Fibroblast of villous mesenchyme (primary cell): Measurements from ENCODE around the gene MTARC1. TPM values are rescaled to one million over a fixed set of nuclear protein-coding genes. Genes with fewer than 3 reads are reported as not detected.

ENCODE experiments used
- DNase-seq: peaks from one replicate; pipeline ENCODE4 v3.0.0-alpha.2; 2010; ENCODE audit warnings: low read depth
- H3K4me3 ChIP-seq: 2 replicates; pipeline ENCODE4 v1.5.1; 2011; ENCODE audit warnings: low read depth, mild to moderate bottlenecking, low read length
- total RNA-seq: library from RNA; depleted of rRNA; stranded (reverse); fragments of >200 nt; gene quantifications from 2 replicates; pipeline ENCODE4 v1.2.3, GENCODE V29; 2012
- TF ChIP-seq, protein P1 (sequence below): IDR thresholded peaks from 2 replicates; pipeline ENCODE4 v1.5.1; 2012; ENCODE audit warnings: low read depth, mild to moderate bottlenecking, low read length; ENCODE audit not compliant: insufficient read depth

The MTARC1 gene
- total RNA-seq, 1 donor: 1.7 TPM

DNA sequence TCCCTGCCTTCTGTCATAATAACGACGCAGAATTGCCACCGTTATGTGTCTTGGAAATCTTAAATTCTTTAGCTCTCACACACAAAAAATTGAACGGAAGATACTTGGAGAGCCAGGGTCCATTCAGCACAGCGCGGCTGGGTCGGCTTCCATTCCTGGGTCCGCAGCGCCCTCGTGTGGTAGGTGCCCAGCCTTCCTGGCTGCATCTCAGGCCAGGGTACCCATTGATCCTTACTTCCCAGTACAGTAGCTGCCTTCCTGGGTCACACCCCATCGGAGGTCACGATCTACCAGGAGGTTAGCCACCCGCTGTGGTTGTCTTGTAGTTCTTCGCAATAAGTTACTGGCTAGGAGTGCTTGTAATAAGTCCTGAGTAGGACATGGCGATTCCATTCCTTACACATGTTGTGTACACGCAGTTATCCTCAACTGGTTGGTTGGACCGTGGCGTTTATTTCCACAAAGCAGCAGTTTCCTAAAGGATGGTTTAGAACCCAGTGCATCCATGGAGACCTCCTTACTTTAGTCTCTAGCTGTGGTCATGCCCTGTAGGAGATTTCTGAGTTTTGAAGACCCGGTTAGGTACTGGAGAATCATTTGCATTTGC, 9.9 kb upstream of the MTARC1 start:
- DNase-seq: peak; percentile 68
- TF ChIP-seq, protein P1, sequence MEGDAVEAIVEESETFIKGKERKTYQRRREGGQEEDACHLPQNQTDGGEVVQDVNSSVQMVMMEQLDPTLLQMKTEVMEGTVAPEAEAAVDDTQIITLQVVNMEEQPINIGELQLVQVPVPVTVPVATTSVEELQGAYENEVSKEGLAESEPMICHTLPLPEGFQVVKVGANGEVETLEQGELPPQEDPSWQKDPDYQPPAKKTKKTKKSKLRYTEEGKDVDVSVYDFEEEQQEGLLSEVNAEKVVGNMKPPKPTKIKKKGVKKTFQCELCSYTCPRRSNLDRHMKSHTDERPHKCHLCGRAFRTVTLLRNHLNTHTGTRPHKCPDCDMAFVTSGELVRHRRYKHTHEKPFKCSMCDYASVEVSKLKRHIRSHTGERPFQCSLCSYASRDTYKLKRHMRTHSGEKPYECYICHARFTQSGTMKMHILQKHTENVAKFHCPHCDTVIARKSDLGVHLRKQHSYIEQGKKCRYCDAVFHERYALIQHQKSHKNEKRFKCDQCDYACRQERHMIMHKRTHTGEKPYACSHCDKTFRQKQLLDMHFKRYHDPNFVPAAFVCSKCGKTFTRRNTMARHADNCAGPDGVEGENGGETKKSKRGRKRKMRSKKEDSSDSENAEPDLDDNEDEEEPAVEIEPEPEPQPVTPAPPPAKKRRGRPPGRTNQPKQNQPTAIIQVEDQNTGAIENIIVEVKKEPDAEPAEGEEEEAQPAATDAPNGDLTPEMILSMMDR: peak; percentile 95
- H3K4me3 ChIP-seq: no peak overlapping the region

DNA sequence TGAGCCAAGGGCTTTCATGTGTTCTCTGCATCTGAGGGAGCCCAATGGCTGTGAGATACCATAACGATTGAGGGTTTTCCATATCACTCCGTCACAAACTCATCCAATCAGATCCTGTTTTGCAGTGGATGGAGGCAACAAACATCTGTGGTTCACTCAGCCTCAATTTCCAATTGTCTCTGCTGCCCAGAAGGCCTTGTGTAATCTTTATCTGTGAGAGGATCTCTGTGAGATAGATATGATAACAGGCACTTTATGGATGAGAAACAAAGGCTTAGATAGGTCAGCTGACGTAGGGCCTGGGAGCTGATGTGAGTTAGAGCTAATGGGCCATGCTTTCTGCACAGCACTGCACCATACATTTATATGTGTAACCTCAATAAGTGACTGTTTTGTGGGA, 3.3 kb upstream of the MTARC1 start:
- no peak overlapping the region for H3K4me3 ChIP-seq
- TF ChIP-seq, protein P1: no peak
- DNase-seq: no peak

DNA sequence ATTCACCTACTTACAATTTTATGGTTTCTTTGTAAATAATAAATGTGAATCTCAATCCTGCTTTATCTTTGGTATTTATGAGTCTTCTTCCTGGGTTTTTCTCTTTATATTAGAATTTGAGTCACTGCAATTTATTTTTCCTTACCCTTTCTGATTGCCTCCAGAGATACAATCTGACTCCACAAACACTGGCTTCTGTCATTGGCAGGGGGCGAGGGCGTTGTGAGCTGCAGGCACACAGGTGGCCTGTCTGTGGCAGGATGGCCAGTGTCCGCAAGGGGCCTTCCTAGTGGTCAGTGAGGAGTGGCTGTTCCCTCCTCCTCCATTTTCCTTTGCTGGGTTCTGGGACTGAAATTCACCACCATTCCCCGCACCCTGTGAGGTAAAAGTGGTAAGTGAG, 2.0 kb upstream of the MTARC1 start:
- DNase-seq: no peak
- TF ChIP-seq, protein P1: no peak
- H3K4me3 ChIP-seq: no peak overlapping the region

DNA sequence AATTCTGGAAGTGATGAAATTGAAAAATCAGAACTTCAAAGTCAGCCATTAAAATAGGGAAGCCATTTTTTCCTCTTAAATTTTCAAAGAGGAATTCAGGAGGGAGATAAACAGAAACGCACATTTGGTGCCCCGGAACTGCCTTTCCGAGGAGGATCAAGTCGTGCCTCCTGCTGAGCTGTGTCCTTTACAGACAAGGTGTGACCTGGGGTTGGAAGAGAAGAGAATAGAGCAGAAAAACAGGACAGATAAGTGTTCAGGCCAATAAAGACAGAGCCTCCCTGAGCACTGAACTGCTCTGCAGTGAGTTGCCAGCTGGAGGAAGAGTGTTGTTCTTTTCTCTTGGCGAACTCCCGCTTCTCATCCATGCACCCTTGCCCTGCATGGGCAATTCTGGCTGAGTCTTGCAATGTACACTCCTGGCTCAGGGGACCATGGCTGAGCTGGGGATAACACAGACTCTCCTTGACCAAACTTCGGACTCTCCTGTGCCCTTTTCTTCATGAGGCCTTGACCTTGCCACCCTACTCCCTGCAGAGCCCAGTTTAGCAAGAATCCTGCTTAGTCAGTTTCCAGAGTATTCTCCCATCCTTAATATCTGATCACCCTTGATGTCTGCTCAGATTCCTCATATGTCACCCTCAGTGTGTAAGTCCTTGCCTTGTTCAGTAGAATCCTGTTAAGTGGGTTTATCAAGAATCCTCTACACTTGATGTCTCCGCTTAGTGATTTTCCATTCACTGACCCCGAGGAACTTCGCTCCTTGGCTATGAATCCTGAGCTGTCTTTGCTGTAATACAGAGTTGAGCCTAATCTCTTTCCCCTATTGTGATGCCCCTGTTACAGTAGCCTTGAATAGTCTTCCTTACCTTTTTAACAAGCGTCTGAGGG, 1.3 kb upstream of the MTARC1 start:
- DNase-seq: no peak
- TF ChIP-seq, protein P1: no peak
- H3K4me3 ChIP-seq: no peak overlapping the region

DNA sequence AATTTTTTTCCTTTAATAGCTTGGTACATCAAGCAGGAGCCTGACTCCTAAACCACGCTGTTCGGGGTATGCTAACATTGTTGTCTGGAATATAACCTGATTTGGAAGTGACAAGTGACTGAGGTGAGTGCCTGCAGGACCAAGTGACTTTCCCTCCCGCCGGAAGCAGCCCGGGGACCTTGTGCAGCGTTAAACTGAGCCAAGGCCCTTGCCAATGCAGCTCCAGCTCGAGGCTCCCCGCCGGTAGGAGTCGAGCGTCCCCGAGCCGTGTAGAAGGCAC, 716 bp upstream of the MTARC1 start:
- TF ChIP-seq, protein P1: no peak
- H3K4me3 ChIP-seq: peak overlapping the region; percentile 49
- no peak for DNase-seq

DNA sequence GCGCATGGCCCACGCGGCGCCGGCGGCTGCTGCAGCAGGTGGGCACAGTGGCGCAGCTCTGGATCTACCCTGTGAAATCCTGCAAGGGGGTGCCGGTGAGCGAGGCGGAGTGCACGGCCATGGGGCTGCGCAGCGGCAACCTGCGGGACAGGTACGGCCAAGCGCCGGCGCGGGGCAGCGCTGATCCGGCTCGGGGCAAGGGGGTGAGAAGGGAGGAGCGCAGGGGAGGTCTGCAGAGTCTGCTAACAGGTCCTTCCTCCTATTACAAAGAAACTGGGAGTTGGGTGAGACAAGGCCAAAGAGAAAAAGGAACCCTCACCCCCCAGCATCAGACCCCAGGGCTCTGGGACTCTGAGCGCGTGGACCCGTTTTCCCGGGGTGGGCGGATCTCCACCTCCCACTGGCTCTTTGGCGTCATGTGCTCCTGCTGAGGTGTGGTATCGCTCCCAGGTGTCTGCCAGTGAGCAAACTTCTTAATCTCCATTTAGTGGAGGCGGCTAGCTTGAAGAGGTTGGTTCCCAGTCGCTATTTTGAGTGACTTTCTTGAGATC, 431 bp downstream of the MTARC1 start:
- H3K4me3 ChIP-seq: peak overlapping the region; percentile 49
- TF ChIP-seq, protein P1: no peak
- no peak for DNase-seq
